Subcutaneous abdominal adipose tissue (tissue), 5 donors: Measurements from ENCODE around the gene ADAD2.

Experiments used
- H3K27ac ChIP-seq: one replicate; pipeline ENCODE4 v1.7.0; 2013; ENCODE audit warnings: low read depth, mild to moderate bottlenecking, inconsistent platforms, low read length, moderate library complexity
- H3K27me3 ChIP-seq, 5 donors: one replicate each; pipeline ENCODE4 v1.7.0; 2013; ENCODE audit warnings: low read length in 5 of 5, inconsistent platforms in 1 of 5; ENCODE audit not compliant: control insufficient read depth in 5 of 5, insufficient read depth in 4 of 5
- H3K36me3 ChIP-seq, 5 donors: one replicate each; pipeline ENCODE4 v1.7.0; 2013; ENCODE audit warnings: low read length in 5 of 5; ENCODE audit not compliant: control insufficient read depth in 5 of 5, insufficient read depth in 5 of 5
- H3K4me1 ChIP-seq, 5 donors: one replicate each; pipeline ENCODE4 v1.7.0; 2013; ENCODE audit warnings: low read length in 5 of 5, mild to moderate bottlenecking in 3 of 5, moderate library complexity in 1 of 5; ENCODE audit not compliant: control insufficient read depth in 5 of 5, insufficient read depth in 5 of 5
- H3K4me3 ChIP-seq, 5 donors: one replicate each; pipeline ENCODE4 v1.7.0; 2013; ENCODE audit warnings: low read length in 5 of 5, low read depth in 1 of 5
- H3K9ac ChIP-seq, 5 donors: one replicate each; pipeline ENCODE4 v1.7.0; 2013; ENCODE audit warnings: low read length in 5 of 5, mild to moderate bottlenecking in 4 of 5, moderate library complexity in 3 of 5
- H3K9me3 ChIP-seq, 5 donors: one replicate each; pipeline ENCODE4 v1.7.0; 2013; ENCODE audit warnings: low read length in 5 of 5; ENCODE audit not compliant: control insufficient read depth in 5 of 5
- donor health status: healthy.
- donor health status: healthy.
- donor health status: healthy.
- donor health status: healthy.
- donor health status: healthy.

ADAD2 gene

GRCh38 chr16:84182680-84183571 lies 8.0 kb upstream of the ADAD2 start:
- Histone ChIP-seq H3K27ac (no peak overlapping the region), H3K9ac (peak overlapping the region in 1 of 5 donors; percentile 48), H3K27me3 (no peaks in the 10 kb centered on the region), H3K4me3 (no peak overlapping the region), H3K4me1 (peaks cover 2 to 43% (median 16%) of the 10 kb centered on the region in 5 donors), H3K9me3 (no peaks in the 10 kb centered on the region), H3K36me3 (peaks cover 0 to 73% (median 60%) of the 10 kb centered on the region in 5 donors)

GRCh38 chr16:84183572-84183875 lies 7.4 kb upstream of the ADAD2 start:
- Histone ChIP-seq H3K27me3 (no peaks in the 10 kb centered on the region), H3K9me3 (no peaks in the 10 kb centered on the region), H3K4me3 (no peak overlapping the region), H3K36me3 (peaks cover 0 to 67% (median 54%) of the 10 kb centered on the region in 5 donors), H3K27ac (no peak overlapping the region), H3K4me1 (peaks cover 2 to 40% (median 16%) of the 10 kb centered on the region in 5 donors), H3K9ac (peak overlapping the region in 1 of 5 donors; percentile 48)

- H3K36me3 ChIP-seq = peaks cover 0 to 61% (median 50%) of the 10 kb centered on the region in 5 donors
- H3K27me3 ChIP-seq = no peaks in the 10 kb centered on the region
- H3K4me1 ChIP-seq = peaks cover 2 to 40% (median 16%) of the 10 kb centered on the region in 5 donors
- H3K9ac ChIP-seq = peak overlapping the region in 1 of 5 donors; percentile 48
- no peak overlapping the region for H3K27ac ChIP-seq
- no peaks in the 10 kb centered on the region for H3K9me3 ChIP-seq
- H3K4me3 ChIP-seq = no peak overlapping the region
These were observed 6.9 kb upstream of the ADAD2 start for GRCh38 chr16:84183911-84184591.

- H3K4me1 ChIP-seq = peaks cover 2 to 40% (median 16%) of the 10 kb centered on the region in 5 donors
- H3K9ac ChIP-seq = peak overlapping the region in 2 of 5 donors; percentile 8 to 45
- no peak overlapping the region for H3K27ac ChIP-seq
- H3K4me3 ChIP-seq = peak overlapping the region in 1 of 5 donors; percentile 46
- H3K27me3 ChIP-seq = no peaks in the 10 kb centered on the region
- peaks cover 0 to 54% (median 42%) of the 10 kb centered on the region in 5 donors for H3K36me3 ChIP-seq
- H3K9me3 ChIP-seq = no peaks in the 10 kb centered on the region
These were observed 6.2 kb upstream of the ADAD2 start for GRCh38 chr16:84184775-84185174.

GRCh38 chr16:84186685-84187437 lies 4.1 kb upstream of the ADAD2 start, which contains the start of gene TAF1C:
TSS of gene TAF1C (minus strand) at chr16:84187057. CDS start at chr16:84184988, 2,069 bp downstream.
- no peaks in the 10 kb centered on the region for H3K9me3 ChIP-seq
- no peaks in the 10 kb centered on the region for H3K27me3 ChIP-seq
- peaks cover 2 to 40% (median 16%) of the 10 kb centered on the region in 5 donors for H3K4me1 ChIP-seq
- H3K27ac ChIP-seq = no peak within 1 kb of the TSS
- H3K4me3 ChIP-seq = peak within 1 kb of the TSS; percentile 79 to 99 (median 92)
- peaks cover 0 to 33% (median 22%) of the 10 kb centered on the region in 5 donors for H3K36me3 ChIP-seq
- H3K9ac ChIP-seq = peak within 1 kb of the TSS; percentile 63 to 99 (median 94)

- Histone ChIP-seq H3K9me3 (no peaks in the 10 kb centered on the region), H3K36me3 (no peaks in the 10 kb centered on the region), H3K9ac (no peak overlapping the region), H3K4me1 (peaks cover 0 to 17% (median under 1%) of the 10 kb centered on the region in 5 donors), H3K4me3 (no peak overlapping the region), H3K27ac (no peak overlapping the region), H3K27me3 (peaks cover 0 to 17% (median 4%) of the 10 kb centered on the region in 5 donors)
These were observed 509 bp downstream of the ADAD2 start for GRCh38 chr16:84191466-84191865.

GRCh38 chr16:84193480-84193879 lies 2.5 kb downstream of the ADAD2 start:
- H3K9ac ChIP-seq = no peak overlapping the region
- no peak overlapping the region for H3K4me3 ChIP-seq
- H3K27ac ChIP-seq = no peak overlapping the region
- no peaks in the 10 kb centered on the region for H3K9me3 ChIP-seq
- H3K36me3 ChIP-seq = no peaks in the 10 kb centered on the region
- H3K4me1 ChIP-seq = peaks cover 0 to 15% (median 0%) of the 10 kb centered on the region in 5 donors
- peaks cover 0 to 17% (median 4%) of the 10 kb centered on the region in 5 donors for H3K27me3 ChIP-seq

- no peak overlapping the region for H3K27ac ChIP-seq
- H3K4me3 ChIP-seq = peak overlapping the region in 1 of 5 donors; percentile 50
- no peak overlapping the region for H3K9ac ChIP-seq
- H3K9me3 ChIP-seq = no peaks in the 10 kb centered on the region
- peaks cover 0 to 20% (median 0%) of the 10 kb centered on the region in 5 donors for H3K4me1 ChIP-seq
- peaks cover 0 to 17% (median 4%) of the 10 kb centered on the region in 5 donors for H3K27me3 ChIP-seq
- H3K36me3 ChIP-seq = no peaks in the 10 kb centered on the region
These were observed 3.1 kb downstream of the ADAD2 start for GRCh38 chr16:84194018-84194417.

GRCh38 chr16:84194470-84195200 lies 3.7 kb downstream of the ADAD2 start:
- no peak overlapping the region for H3K9ac ChIP-seq
- peak overlapping the region in 2 of 5 donors; percentile 40 to 50 for H3K4me3 ChIP-seq
- H3K4me1 ChIP-seq = peaks cover 0 to 27% (median 0%) of the 10 kb centered on the region in 5 donors
- no peak overlapping the region for H3K27ac ChIP-seq
- H3K9me3 ChIP-seq = no peaks in the 10 kb centered on the region
- H3K27me3 ChIP-seq = peaks cover 0 to 17% (median 4%) of the 10 kb centered on the region in 5 donors
- no peaks in the 10 kb centered on the region for H3K36me3 ChIP-seq
